GM23338 (cell line): Measurements from ENCODE around the gene SCFD2. TPM values are rescaled to one million over a fixed set of nuclear protein-coding genes. Genes with fewer than 3 reads are reported as not detected.

Experiments used
- ATAC-seq: fragments of 200-7000 bp; cut with Tn5 transposase; 3 replicates; pipeline ENCODE4 v1.9.1; 2020
- DNase-seq: peaks from one replicate; pipeline ENCODE4 v3.0.0-alpha.2; 2015; ENCODE audit warnings: low spot score
- H2AFZ ChIP-seq: fragments of 200-600 bp; sonication (generic); 2 replicates; pipeline ENCODE4 v1.8.0; 2016; ENCODE audit warnings: antibody characterized with exemption, mild to moderate bottlenecking, moderate library complexity
- H3F3A ChIP-seq: fragments of 200-600 bp; sonication (generic); replicated peaks from 2 replicates; pipeline ENCODE4 v1.8.0; 2017; ENCODE audit warnings: antibody characterized with exemption, mixed run types, low read depth
- H3K27ac ChIP-seq: fragments of 200-600 bp; sonication (generic); 2 replicates; pipeline ENCODE4 v1.6.1; 2016; ENCODE audit warnings: low read depth
- H3K27me3 ChIP-seq: fragments of 200-600 bp; sonication (generic); 2 replicates; pipeline ENCODE4 v1.8.0; 2016; ENCODE audit warnings: mild to moderate bottlenecking, mixed run types, moderate library complexity; ENCODE audit not compliant: insufficient read depth
- H3K36me3 ChIP-seq: fragments of 200-600 bp; sonication (generic); 2 replicates; pipeline ENCODE4 v1.8.0; 2016; ENCODE audit warnings: mild to moderate bottlenecking; ENCODE audit not compliant: insufficient read depth
- H3K4me1 ChIP-seq: fragments of 200-600 bp; sonication (generic); 2 replicates; pipeline ENCODE4 v1.8.0; 2016; ENCODE audit warnings: mild to moderate bottlenecking, moderate library complexity; ENCODE audit not compliant: insufficient read depth
- H3K4me2 ChIP-seq: fragments of 200-600 bp; sonication (generic); 2 replicates; pipeline ENCODE4 v1.7.1; 2017; ENCODE audit warnings: mixed run types
- H3K4me3 ChIP-seq: fragments of 200-600 bp; sonication (generic); 2 replicates; pipeline ENCODE4 v1.6.1; 2016; ENCODE audit warnings: mixed run types
- H3K79me2 ChIP-seq: fragments of 200-600 bp; sonication (generic); replicated peaks from 2 replicates; pipeline ENCODE4 v1.8.0; 2017; ENCODE audit warnings: mild to moderate bottlenecking; ENCODE audit not compliant: insufficient read depth
- H3K9me2 ChIP-seq: fragments of 200-600 bp; sonication (generic); 2 replicates; pipeline ENCODE4 v1.8.0; 2017; ENCODE audit not compliant: insufficient read depth
- H4K20me1 ChIP-seq: fragments of 200-600 bp; sonication (generic); replicated peaks from 2 replicates; pipeline ENCODE4 v1.8.0; 2017; ENCODE audit warnings: mild to moderate bottlenecking; ENCODE audit not compliant: insufficient read depth
- H3K27ac Mint-ChIP-seq: 2 replicates; pipeline ENCODE4 v1.8.0; 2020; ENCODE audit warnings: inconsistent platforms, mild to moderate bottlenecking, moderate library complexity, mixed read lengths
- H3K27me3 Mint-ChIP-seq: 3 replicates; pipeline ENCODE4 v1.8.0; 2022; ENCODE audit warnings: low read depth, mild to moderate bottlenecking, moderate library complexity, mixed read lengths, inconsistent platforms; ENCODE audit not compliant: insufficient read depth, poor library complexity
- H3K36me3 Mint-ChIP-seq: 3 replicates; pipeline ENCODE4 v1.8.0; 2021; ENCODE audit warnings: low read depth, mild to moderate bottlenecking, inconsistent platforms, moderate library complexity, mixed read lengths
- H3K4me1 Mint-ChIP-seq: 3 replicates; pipeline ENCODE4 v1.8.0; 2020; ENCODE audit warnings: mild to moderate bottlenecking, inconsistent platforms, mixed read lengths
- H3K4me3 Mint-ChIP-seq: 3 replicates; pipeline ENCODE4 v1.8.0; 2021; ENCODE audit warnings: moderate library complexity, mild to moderate bottlenecking, inconsistent platforms, mixed read lengths
- H3K9me3 Mint-ChIP-seq: 3 replicates; pipeline ENCODE4 v1.8.0; 2020; ENCODE audit warnings: moderate library complexity, mild to moderate bottlenecking, inconsistent platforms, mixed read lengths
- NANOG ChIP-seq: IDR thresholded peaks from 2 replicates; pipeline ENCODE4 v1.6.1; 2016; ENCODE audit warnings: antibody characterized with exemption, borderline replicate concordance
- REST ChIP-seq: IDR thresholded peaks from one replicate; pipeline ENCODE4 v1.6.1; 2018; ENCODE audit warnings: antibody characterized with exemption; ENCODE audit not compliant: unreplicated experiment
- polyA plus RNA-seq: library from polyadenylated mRNA; unstranded; fragments of >200 nt; fragmentation: Nextera tagmentation; extraction: Ambion mirVana; gene quantifications from 2 replicates; pipeline ENCODE4 v1.2.1, GENCODE V29; 2016
- total RNA-seq: library from RNA; depleted of rRNA; stranded (reverse); fragments of >200 nt; shearing (Covaris generic); gene quantifications from 2 replicates; pipeline ENCODE4 v1.2.3, GENCODE V29; 2014
- TF ChIP-seq, protein P1 (sequence below): fragments of 250-450 bp; sonication (Bioruptor Pico); IDR thresholded peaks from 2 replicates; pipeline ENCODE4 v1.5.0; 2020; ENCODE audit warnings: mild to moderate bottlenecking, moderate library complexity

The SCFD2 gene
- total and polyA plus RNA-seq, 2 experiments from 2014 or later: 5.7 to 17.5 TPM

DNA sequence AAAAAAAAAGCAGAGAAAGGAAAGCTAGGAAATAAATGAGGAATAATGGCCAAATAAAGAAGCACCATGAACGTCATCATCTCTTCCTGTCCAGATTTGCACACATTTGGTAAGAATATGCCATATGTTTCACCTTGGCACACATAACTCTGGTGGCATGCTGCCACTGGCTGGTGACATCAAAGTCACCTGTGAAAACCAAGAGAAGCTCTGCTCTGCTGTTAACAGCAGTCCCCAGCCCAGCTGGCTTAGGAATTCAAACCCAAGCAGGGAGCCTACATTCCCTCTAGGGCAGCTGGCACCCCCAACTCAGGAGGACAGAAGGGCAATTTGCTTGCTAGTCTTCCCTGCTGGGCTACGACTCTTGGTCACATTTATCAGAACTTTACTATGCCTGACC lies 426.1 kb downstream of the SCFD2 start:
- Histone ChIP-seq H3K4me2 (no peak overlapping the region), H3F3A (no peaks in the 10 kb centered on the region), H3K27me3 (no peaks in the 10 kb centered on the region), H4K20me1 (no peaks in the 10 kb centered on the region), H3K36me3 (no peaks in the 10 kb centered on the region), H3K9me2 (no peaks in the 10 kb centered on the region), H3K4me1 (no peaks in the 10 kb centered on the region), H3K27ac (no peak overlapping the region), H3K79me2 (no peaks in the 10 kb centered on the region), H3K4me3 (no peak overlapping the region), H2AFZ (no peak overlapping the region)
- no peaks in the 10 kb centered on the region for H3K9me3 Mint-ChIP-seq
- ATAC-seq (peak; percentile 72), DNase-seq (peak; percentile 34)
- no peak overlapping the region for H3K27ac Mint-ChIP-seq
- H3K4me1 Mint-ChIP-seq: peaks cover 13% of the 10 kb centered on the region
- H3K36me3 Mint-ChIP-seq: peaks cover 3% of the 10 kb centered on the region; the same call in 2 of the 3 replicates
- no peak overlapping the region for H3K4me3 Mint-ChIP-seq
- TF ChIP-seq, protein P1, sequence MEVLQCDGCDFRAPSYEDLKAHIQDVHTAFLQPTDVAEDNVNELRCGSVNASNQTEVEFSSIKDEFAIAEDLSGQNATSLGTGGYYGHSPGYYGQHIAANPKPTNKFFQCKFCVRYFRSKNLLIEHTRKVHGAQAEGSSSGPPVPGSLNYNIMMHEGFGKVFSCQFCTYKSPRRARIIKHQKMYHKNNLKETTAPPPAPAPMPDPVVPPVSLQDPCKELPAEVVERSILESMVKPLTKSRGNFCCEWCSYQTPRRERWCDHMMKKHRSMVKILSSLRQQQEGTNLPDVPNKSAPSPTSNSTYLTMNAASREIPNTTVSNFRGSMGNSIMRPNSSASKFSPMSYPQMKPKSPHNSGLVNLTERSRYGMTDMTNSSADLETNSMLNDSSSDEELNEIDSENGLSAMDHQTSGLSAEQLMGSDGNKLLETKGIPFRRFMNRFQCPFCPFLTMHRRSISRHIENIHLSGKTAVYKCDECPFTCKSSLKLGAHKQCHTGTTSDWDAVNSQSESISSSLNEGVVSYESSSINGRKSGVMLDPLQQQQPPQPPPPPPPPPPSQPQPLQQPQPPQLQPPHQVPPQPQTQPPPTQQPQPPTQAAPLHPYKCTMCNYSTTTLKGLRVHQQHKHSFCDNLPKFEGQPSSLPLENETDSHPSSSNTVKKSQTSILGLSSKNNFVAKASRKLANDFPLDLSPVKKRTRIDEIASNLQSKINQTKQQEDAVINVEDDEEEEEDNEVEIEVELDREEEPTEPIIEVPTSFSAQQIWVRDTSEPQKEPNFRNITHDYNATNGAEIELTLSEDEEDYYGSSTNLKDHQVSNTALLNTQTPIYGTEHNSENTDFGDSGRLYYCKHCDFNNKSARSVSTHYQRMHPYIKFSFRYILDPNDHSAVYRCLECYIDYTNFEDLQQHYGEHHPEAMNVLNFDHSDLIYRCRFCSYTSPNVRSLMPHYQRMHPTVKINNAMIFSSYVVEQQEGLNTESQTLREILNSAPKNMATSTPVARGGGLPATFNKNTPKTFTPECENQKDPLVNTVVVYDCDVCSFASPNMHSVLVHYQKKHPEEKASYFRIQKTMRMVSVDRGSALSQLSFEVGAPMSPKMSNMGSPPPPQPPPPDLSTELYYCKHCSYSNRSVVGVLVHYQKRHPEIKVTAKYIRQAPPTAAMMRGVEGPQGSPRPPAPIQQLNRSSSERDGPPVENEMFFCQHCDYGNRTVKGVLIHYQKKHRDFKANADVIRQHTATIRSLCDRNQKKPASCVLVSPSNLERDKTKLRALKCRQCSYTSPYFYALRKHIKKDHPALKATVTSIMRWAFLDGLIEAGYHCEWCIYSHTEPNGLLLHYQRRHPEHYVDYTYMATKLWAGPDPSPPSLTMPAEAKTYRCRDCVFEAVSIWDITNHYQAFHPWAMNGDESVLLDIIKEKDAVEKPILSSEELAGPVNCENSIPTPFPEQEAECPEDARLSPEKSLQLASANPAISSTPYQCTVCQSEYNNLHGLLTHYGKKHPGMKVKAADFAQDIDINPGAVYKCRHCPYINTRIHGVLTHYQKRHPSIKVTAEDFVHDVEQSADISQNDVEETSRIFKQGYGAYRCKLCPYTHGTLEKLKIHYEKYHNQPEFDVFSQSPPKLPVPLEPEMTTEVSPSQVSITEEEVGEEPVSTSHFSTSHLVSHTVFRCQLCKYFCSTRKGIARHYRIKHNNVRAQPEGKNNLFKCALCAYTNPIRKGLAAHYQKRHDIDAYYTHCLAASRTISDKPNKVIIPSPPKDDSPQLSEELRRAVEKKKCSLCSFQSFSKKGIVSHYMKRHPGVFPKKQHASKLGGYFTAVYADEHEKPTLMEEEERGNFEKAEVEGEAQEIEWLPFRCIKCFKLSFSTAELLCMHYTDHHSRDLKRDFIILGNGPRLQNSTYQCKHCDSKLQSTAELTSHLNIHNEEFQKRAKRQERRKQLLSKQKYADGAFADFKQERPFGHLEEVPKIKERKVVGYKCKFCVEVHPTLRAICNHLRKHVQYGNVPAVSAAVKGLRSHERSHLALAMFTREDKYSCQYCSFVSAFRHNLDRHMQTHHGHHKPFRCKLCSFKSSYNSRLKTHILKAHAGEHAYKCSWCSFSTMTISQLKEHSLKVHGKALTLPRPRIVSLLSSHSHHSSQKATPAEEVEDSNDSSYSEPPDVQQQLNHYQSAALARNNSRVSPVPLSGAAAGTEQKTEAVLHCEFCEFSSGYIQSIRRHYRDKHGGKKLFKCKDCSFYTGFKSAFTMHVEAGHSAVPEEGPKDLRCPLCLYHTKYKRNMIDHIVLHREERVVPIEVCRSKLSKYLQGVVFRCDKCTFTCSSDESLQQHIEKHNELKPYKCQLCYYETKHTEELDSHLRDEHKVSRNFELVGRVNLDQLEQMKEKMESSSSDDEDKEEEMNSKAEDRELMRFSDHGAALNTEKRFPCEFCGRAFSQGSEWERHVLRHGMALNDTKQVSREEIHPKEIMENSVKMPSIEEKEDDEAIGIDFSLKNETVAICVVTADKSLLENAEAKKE: peak; percentile 59
- TF ChIP-seq REST (no peak), NANOG (no peak)
- peaks cover 3% of the 10 kb centered on the region for H3K27me3 Mint-ChIP-seq
